Lower leg skin (tissue), 3 donors: ENCODE data around the gene GNAS-AS1.

Experiments
- POLR2A ChIP-seq, 2 donors: fragments of 450-650 bp; IDR thresholded peaks; one replicate each; pipeline ENCODE4 v1.6.1; 2016 to 2017; ENCODE audit warnings: antibody characterized with exemption in 2 of 2, mild to moderate bottlenecking in 1 of 2, moderate library complexity in 1 of 2
- TF ChIP-seq, protein P1 (sequence below), 3 donors: fragments of 450-650 bp; IDR thresholded peaks; one replicate each; pipeline ENCODE4 v1.5.1; 2016; ENCODE audit warnings: antibody characterized with exemption in 3 of 3, mild to moderate bottlenecking in 3 of 3, moderate library complexity in 2 of 3

DNA sequence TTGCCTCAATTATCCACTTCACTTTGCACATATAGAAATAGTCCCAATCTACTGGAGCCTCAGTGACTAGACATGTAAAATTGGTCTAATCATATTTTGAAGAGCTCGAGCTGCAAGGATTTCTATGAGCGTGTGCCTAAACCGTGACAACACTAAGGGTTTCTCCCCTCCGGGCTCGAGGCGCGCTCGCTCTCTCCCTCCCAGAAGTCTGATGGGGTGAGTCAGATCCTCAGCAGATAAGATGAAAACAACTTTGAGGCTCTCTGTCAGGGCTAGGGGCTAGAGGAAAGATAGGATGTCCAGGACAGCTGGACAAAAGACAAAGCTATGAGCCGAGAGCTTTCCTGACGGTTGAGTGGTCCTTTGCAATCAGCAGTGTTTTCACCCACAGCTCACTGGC, 16.8 kb downstream of the GNAS-AS1 start:
- TF ChIP-seq, protein P1, sequence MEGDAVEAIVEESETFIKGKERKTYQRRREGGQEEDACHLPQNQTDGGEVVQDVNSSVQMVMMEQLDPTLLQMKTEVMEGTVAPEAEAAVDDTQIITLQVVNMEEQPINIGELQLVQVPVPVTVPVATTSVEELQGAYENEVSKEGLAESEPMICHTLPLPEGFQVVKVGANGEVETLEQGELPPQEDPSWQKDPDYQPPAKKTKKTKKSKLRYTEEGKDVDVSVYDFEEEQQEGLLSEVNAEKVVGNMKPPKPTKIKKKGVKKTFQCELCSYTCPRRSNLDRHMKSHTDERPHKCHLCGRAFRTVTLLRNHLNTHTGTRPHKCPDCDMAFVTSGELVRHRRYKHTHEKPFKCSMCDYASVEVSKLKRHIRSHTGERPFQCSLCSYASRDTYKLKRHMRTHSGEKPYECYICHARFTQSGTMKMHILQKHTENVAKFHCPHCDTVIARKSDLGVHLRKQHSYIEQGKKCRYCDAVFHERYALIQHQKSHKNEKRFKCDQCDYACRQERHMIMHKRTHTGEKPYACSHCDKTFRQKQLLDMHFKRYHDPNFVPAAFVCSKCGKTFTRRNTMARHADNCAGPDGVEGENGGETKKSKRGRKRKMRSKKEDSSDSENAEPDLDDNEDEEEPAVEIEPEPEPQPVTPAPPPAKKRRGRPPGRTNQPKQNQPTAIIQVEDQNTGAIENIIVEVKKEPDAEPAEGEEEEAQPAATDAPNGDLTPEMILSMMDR (IDR thresholded peaks at IDR 0.05) = no peak
- no peak for TF ChIP-seq POLR2A (IDR thresholded peaks at IDR 0.05)
